GM23338 (cell line): ENCODE results near the gene AFAP1L1. TPM values are rescaled to one million over a fixed set of nuclear protein-coding genes. Genes with fewer than 3 reads are reported as not detected.

Experiments used
- ATAC-seq: fragments of 200-7000 bp; cut with Tn5 transposase; 3 replicates; pipeline ENCODE4 v1.9.1; 2020
- DNase-seq: peaks from one replicate; pipeline ENCODE4 v3.0.0-alpha.2; 2015; ENCODE audit warnings: low spot score
- H2AFZ ChIP-seq: fragments of 200-600 bp; sonication (generic); 2 replicates; pipeline ENCODE4 v1.8.0; 2016; ENCODE audit warnings: antibody characterized with exemption, mild to moderate bottlenecking, moderate library complexity
- H3F3A ChIP-seq: fragments of 200-600 bp; sonication (generic); replicated peaks from 2 replicates; pipeline ENCODE4 v1.8.0; 2017; ENCODE audit warnings: antibody characterized with exemption, mixed run types, low read depth
- H3K27ac ChIP-seq: fragments of 200-600 bp; sonication (generic); 2 replicates; pipeline ENCODE4 v1.6.1; 2016; ENCODE audit warnings: low read depth
- H3K27me3 ChIP-seq: fragments of 200-600 bp; sonication (generic); 2 replicates; pipeline ENCODE4 v1.8.0; 2016; ENCODE audit warnings: mild to moderate bottlenecking, mixed run types, moderate library complexity; ENCODE audit not compliant: insufficient read depth
- H3K36me3 ChIP-seq: fragments of 200-600 bp; sonication (generic); 2 replicates; pipeline ENCODE4 v1.8.0; 2016; ENCODE audit warnings: mild to moderate bottlenecking; ENCODE audit not compliant: insufficient read depth
- H3K4me1 ChIP-seq: fragments of 200-600 bp; sonication (generic); 2 replicates; pipeline ENCODE4 v1.8.0; 2016; ENCODE audit warnings: mild to moderate bottlenecking, moderate library complexity; ENCODE audit not compliant: insufficient read depth
- H3K4me2 ChIP-seq: fragments of 200-600 bp; sonication (generic); 2 replicates; pipeline ENCODE4 v1.7.1; 2017; ENCODE audit warnings: mixed run types
- H3K4me3 ChIP-seq: fragments of 200-600 bp; sonication (generic); 2 replicates; pipeline ENCODE4 v1.6.1; 2016; ENCODE audit warnings: mixed run types
- H3K79me2 ChIP-seq: fragments of 200-600 bp; sonication (generic); replicated peaks from 2 replicates; pipeline ENCODE4 v1.8.0; 2017; ENCODE audit warnings: mild to moderate bottlenecking; ENCODE audit not compliant: insufficient read depth
- H3K9me2 ChIP-seq: fragments of 200-600 bp; sonication (generic); 2 replicates; pipeline ENCODE4 v1.8.0; 2017; ENCODE audit not compliant: insufficient read depth
- H4K20me1 ChIP-seq: fragments of 200-600 bp; sonication (generic); replicated peaks from 2 replicates; pipeline ENCODE4 v1.8.0; 2017; ENCODE audit warnings: mild to moderate bottlenecking; ENCODE audit not compliant: insufficient read depth
- H3K27ac Mint-ChIP-seq: 2 replicates; pipeline ENCODE4 v1.8.0; 2020; ENCODE audit warnings: inconsistent platforms, mild to moderate bottlenecking, moderate library complexity, mixed read lengths
- H3K27me3 Mint-ChIP-seq: 3 replicates; pipeline ENCODE4 v1.8.0; 2022; ENCODE audit warnings: low read depth, mild to moderate bottlenecking, moderate library complexity, mixed read lengths, inconsistent platforms; ENCODE audit not compliant: insufficient read depth, poor library complexity
- H3K36me3 Mint-ChIP-seq: 3 replicates; pipeline ENCODE4 v1.8.0; 2021; ENCODE audit warnings: low read depth, mild to moderate bottlenecking, inconsistent platforms, moderate library complexity, mixed read lengths
- H3K4me1 Mint-ChIP-seq: 3 replicates; pipeline ENCODE4 v1.8.0; 2020; ENCODE audit warnings: mild to moderate bottlenecking, inconsistent platforms, mixed read lengths
- H3K4me3 Mint-ChIP-seq: 3 replicates; pipeline ENCODE4 v1.8.0; 2021; ENCODE audit warnings: moderate library complexity, mild to moderate bottlenecking, inconsistent platforms, mixed read lengths
- H3K9me3 Mint-ChIP-seq: 3 replicates; pipeline ENCODE4 v1.8.0; 2020; ENCODE audit warnings: moderate library complexity, mild to moderate bottlenecking, inconsistent platforms, mixed read lengths
- CREB1 ChIP-seq: fragments of 250-450 bp; sonication (Bioruptor Pico); IDR thresholded peaks from 2 replicates; pipeline ENCODE4 v1.5.0; 2020; ENCODE audit warnings: low read depth, mild to moderate bottlenecking, moderate library complexity
- EZH2 ChIP-seq: fragments of 200-600 bp; sonication (generic); IDR thresholded peaks from one replicate; pipeline ENCODE4 v1.8.0; 2017; ENCODE audit warnings: antibody characterized with exemption, mild to moderate bottlenecking, low read depth; ENCODE audit not compliant: unreplicated experiment
- EZH2phosphoT487 ChIP-seq: fragments of 200-600 bp; sonication (generic); IDR thresholded peaks from one replicate; pipeline ENCODE4 v1.8.1; 2018; ENCODE audit warnings: antibody characterized with exemption; ENCODE audit not compliant: unreplicated experiment
- JUNB ChIP-seq: IDR thresholded peaks from one replicate; pipeline ENCODE4 v1.6.1; 2016; ENCODE audit warnings: antibody characterized with exemption; ENCODE audit not compliant: unreplicated experiment
- NANOG ChIP-seq: IDR thresholded peaks from 2 replicates; pipeline ENCODE4 v1.6.1; 2016; ENCODE audit warnings: antibody characterized with exemption, borderline replicate concordance
- POLR2AphosphoS5 ChIP-seq: IDR thresholded peaks from 2 replicates; pipeline ENCODE4 v1.6.1; 2016; ENCODE audit warnings: antibody characterized with exemption, low read depth
- STAT1 ChIP-seq: IDR thresholded peaks from one replicate; pipeline ENCODE4 v1.6.1; 2016; ENCODE audit warnings: antibody characterized with exemption; ENCODE audit not compliant: unreplicated experiment
- ZNF114 ChIP-seq: fragments of 250-450 bp; sonication (Bioruptor Pico); IDR thresholded peaks from 2 replicates; pipeline ENCODE4 v1.5.0; 2020; ENCODE audit warnings: mild to moderate bottlenecking, moderate library complexity
- ZNF331 ChIP-seq: fragments of 250-450 bp; sonication (Bioruptor Pico); IDR thresholded peaks from 2 replicates; pipeline ENCODE4 v1.5.0; 2020; ENCODE audit warnings: low read depth, mild to moderate bottlenecking, moderate library complexity
- polyA plus RNA-seq: library from polyadenylated mRNA; unstranded; fragments of >200 nt; fragmentation: Nextera tagmentation; extraction: Ambion mirVana; gene quantifications from 2 replicates; pipeline ENCODE4 v1.2.1, GENCODE V29; 2016
- total RNA-seq: library from RNA; depleted of rRNA; stranded (reverse); fragments of >200 nt; shearing (Covaris generic); gene quantifications from 2 replicates; pipeline ENCODE4 v1.2.3, GENCODE V29; 2014
- TF ChIP-seq, protein P1 (sequence below), 2 experiments: fragments of 200-600 bp in 1 of 2; sonication (generic) in 1 of 2; conservative IDR thresholded peaks; 2 replicates each; pipeline versions ENCODE4 v1.5.1 to v1.6.1; 2016 to 2017; ENCODE audit warnings: antibody characterized with exemption in 2 of 2, low read depth in 2 of 2, mild to moderate bottlenecking in 2 of 2, moderate library complexity in 1 of 2
- TF ChIP-seq, protein P2 (sequence below): IDR thresholded peaks from one replicate; pipeline ENCODE4 v1.6.1; 2018; ENCODE audit warnings: antibody characterized with exemption; ENCODE audit not compliant: unreplicated experiment
- TF ChIP-seq, protein P3 (sequence below): fragments of 250-450 bp; sonication (Bioruptor Pico); IDR thresholded peaks from 2 replicates; pipeline ENCODE4 v1.5.0; 2020; ENCODE audit warnings: mild to moderate bottlenecking, moderate library complexity

The AFAP1L1 gene
- total and polyA plus RNA-seq, 2 experiments from 2014 or later, result 3.2 to 5.7 TPM

DNA sequence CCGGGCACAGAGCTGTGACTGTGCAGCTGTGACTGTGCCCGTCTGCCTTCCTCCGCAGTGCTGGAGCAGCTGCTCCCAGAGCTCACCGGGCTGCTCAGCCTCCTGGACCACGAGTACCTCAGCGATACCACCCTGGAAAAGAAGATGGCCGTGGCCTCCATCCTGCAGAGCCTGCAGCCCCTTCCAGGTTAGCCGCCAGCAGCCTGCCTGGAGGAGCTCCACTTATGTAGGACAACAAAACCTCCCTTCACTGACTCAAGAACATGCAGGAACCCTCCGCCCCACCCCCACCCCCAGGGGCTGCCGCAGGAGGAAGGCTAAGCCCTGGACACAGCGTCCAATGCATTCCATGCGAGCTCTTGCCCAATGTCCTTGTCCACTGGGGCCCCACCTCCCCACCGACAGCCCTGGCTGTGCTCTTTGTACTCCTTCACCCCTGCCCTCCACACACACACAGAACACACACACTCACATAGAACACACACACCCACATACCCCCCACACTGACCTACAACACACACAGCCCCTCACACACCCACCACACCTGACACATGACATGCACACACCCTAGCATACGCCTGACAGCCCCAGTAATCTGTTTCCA is 27.9 kb downstream of the AFAP1L1 start (continued):
- TF ChIP-seq, protein P1, sequence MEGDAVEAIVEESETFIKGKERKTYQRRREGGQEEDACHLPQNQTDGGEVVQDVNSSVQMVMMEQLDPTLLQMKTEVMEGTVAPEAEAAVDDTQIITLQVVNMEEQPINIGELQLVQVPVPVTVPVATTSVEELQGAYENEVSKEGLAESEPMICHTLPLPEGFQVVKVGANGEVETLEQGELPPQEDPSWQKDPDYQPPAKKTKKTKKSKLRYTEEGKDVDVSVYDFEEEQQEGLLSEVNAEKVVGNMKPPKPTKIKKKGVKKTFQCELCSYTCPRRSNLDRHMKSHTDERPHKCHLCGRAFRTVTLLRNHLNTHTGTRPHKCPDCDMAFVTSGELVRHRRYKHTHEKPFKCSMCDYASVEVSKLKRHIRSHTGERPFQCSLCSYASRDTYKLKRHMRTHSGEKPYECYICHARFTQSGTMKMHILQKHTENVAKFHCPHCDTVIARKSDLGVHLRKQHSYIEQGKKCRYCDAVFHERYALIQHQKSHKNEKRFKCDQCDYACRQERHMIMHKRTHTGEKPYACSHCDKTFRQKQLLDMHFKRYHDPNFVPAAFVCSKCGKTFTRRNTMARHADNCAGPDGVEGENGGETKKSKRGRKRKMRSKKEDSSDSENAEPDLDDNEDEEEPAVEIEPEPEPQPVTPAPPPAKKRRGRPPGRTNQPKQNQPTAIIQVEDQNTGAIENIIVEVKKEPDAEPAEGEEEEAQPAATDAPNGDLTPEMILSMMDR (conservative IDR thresholded peaks at IDR 0.05; ENCODE audit: low read depth in 2 of 2), result no peak

DNA sequence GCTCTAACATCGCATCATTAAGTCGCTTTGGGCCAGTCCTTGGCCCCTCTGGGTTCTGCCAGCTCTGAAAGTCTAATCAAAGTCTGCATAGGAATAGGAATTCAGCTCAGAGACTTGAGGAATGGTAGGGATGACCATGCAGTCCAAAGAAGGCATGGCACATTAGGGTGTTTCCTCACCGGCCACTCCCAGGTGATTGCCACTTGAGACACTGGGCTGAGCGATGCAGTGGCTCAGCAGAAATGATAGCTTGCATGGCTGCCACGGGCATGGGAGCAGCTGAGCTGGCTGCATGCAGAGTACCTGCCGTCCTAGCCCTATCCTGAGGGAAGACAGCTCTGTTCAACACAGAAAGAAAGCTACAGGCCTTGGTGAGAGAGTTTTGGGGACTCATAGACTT is 28.8 kb downstream of the AFAP1L1 start:
- H3K27me3 ChIP-seq, result no peaks in the 10 kb centered on the region
- Mint-ChIP-seq H3K27ac (no peak overlapping the region), H3K4me3 (no peak overlapping the region), H3K4me1 (peaks cover 8% of the 10 kb centered on the region), H3K9me3 (no peaks in the 10 kb centered on the region), H3K36me3 (no peaks in the 10 kb centered on the region), H3K27me3 (peaks cover 2% of the 10 kb centered on the region)
- no peaks in the 10 kb centered on the region for H3K79me2 ChIP-seq
- ATAC-seq (no peak), DNase-seq (no peak)
- no peaks in the 10 kb centered on the region for H4K20me1 ChIP-seq
- H2AFZ ChIP-seq, result no peak overlapping the region
- no peaks in the 10 kb centered on the region for H3K9me2 ChIP-seq
- no peaks in the 10 kb centered on the region for H3F3A ChIP-seq
- H3K4me2 ChIP-seq, result no peak overlapping the region
- no peaks in the 10 kb centered on the region for H3K36me3 ChIP-seq
- H3K4me3 ChIP-seq, result no peak overlapping the region
- no peak overlapping the region for H3K27ac ChIP-seq
- no peaks in the 10 kb centered on the region for H3K4me1 ChIP-seq
- TF ChIP-seq JUNB (no peak), POLR2AphosphoS5 (no peak), NANOG (no peak), EZH2phosphoT487 (no peak), ZNF331 (CRISPR knock-in tag) (no peak), ZNF114 (CRISPR knock-in tag) (no peak), STAT1 (no peak), CREB1 (CRISPR knock-in tag) (no peak), EZH2 (no peak)
- TF ChIP-seq, protein P2, sequence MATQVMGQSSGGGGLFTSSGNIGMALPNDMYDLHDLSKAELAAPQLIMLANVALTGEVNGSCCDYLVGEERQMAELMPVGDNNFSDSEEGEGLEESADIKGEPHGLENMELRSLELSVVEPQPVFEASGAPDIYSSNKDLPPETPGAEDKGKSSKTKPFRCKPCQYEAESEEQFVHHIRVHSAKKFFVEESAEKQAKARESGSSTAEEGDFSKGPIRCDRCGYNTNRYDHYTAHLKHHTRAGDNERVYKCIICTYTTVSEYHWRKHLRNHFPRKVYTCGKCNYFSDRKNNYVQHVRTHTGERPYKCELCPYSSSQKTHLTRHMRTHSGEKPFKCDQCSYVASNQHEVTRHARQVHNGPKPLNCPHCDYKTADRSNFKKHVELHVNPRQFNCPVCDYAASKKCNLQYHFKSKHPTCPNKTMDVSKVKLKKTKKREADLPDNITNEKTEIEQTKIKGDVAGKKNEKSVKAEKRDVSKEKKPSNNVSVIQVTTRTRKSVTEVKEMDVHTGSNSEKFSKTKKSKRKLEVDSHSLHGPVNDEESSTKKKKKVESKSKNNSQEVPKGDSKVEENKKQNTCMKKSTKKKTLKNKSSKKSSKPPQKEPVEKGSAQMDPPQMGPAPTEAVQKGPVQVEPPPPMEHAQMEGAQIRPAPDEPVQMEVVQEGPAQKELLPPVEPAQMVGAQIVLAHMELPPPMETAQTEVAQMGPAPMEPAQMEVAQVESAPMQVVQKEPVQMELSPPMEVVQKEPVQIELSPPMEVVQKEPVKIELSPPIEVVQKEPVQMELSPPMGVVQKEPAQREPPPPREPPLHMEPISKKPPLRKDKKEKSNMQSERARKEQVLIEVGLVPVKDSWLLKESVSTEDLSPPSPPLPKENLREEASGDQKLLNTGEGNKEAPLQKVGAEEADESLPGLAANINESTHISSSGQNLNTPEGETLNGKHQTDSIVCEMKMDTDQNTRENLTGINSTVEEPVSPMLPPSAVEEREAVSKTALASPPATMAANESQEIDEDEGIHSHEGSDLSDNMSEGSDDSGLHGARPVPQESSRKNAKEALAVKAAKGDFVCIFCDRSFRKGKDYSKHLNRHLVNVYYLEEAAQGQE, result no peak
- TF ChIP-seq, protein P3, sequence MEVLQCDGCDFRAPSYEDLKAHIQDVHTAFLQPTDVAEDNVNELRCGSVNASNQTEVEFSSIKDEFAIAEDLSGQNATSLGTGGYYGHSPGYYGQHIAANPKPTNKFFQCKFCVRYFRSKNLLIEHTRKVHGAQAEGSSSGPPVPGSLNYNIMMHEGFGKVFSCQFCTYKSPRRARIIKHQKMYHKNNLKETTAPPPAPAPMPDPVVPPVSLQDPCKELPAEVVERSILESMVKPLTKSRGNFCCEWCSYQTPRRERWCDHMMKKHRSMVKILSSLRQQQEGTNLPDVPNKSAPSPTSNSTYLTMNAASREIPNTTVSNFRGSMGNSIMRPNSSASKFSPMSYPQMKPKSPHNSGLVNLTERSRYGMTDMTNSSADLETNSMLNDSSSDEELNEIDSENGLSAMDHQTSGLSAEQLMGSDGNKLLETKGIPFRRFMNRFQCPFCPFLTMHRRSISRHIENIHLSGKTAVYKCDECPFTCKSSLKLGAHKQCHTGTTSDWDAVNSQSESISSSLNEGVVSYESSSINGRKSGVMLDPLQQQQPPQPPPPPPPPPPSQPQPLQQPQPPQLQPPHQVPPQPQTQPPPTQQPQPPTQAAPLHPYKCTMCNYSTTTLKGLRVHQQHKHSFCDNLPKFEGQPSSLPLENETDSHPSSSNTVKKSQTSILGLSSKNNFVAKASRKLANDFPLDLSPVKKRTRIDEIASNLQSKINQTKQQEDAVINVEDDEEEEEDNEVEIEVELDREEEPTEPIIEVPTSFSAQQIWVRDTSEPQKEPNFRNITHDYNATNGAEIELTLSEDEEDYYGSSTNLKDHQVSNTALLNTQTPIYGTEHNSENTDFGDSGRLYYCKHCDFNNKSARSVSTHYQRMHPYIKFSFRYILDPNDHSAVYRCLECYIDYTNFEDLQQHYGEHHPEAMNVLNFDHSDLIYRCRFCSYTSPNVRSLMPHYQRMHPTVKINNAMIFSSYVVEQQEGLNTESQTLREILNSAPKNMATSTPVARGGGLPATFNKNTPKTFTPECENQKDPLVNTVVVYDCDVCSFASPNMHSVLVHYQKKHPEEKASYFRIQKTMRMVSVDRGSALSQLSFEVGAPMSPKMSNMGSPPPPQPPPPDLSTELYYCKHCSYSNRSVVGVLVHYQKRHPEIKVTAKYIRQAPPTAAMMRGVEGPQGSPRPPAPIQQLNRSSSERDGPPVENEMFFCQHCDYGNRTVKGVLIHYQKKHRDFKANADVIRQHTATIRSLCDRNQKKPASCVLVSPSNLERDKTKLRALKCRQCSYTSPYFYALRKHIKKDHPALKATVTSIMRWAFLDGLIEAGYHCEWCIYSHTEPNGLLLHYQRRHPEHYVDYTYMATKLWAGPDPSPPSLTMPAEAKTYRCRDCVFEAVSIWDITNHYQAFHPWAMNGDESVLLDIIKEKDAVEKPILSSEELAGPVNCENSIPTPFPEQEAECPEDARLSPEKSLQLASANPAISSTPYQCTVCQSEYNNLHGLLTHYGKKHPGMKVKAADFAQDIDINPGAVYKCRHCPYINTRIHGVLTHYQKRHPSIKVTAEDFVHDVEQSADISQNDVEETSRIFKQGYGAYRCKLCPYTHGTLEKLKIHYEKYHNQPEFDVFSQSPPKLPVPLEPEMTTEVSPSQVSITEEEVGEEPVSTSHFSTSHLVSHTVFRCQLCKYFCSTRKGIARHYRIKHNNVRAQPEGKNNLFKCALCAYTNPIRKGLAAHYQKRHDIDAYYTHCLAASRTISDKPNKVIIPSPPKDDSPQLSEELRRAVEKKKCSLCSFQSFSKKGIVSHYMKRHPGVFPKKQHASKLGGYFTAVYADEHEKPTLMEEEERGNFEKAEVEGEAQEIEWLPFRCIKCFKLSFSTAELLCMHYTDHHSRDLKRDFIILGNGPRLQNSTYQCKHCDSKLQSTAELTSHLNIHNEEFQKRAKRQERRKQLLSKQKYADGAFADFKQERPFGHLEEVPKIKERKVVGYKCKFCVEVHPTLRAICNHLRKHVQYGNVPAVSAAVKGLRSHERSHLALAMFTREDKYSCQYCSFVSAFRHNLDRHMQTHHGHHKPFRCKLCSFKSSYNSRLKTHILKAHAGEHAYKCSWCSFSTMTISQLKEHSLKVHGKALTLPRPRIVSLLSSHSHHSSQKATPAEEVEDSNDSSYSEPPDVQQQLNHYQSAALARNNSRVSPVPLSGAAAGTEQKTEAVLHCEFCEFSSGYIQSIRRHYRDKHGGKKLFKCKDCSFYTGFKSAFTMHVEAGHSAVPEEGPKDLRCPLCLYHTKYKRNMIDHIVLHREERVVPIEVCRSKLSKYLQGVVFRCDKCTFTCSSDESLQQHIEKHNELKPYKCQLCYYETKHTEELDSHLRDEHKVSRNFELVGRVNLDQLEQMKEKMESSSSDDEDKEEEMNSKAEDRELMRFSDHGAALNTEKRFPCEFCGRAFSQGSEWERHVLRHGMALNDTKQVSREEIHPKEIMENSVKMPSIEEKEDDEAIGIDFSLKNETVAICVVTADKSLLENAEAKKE (CRISPR knock-in tag), result no peak
